ENCODE measurements around the gene PEAK1. TPM values are rescaled to one million over a fixed set of nuclear protein-coding genes. Genes with fewer than 3 reads are reported as not detected.

PEAK1 gene
- total RNA-seq, 4 donors from 2014 or later: 78.3 to 112 (median 95.2) TPM

DNA sequence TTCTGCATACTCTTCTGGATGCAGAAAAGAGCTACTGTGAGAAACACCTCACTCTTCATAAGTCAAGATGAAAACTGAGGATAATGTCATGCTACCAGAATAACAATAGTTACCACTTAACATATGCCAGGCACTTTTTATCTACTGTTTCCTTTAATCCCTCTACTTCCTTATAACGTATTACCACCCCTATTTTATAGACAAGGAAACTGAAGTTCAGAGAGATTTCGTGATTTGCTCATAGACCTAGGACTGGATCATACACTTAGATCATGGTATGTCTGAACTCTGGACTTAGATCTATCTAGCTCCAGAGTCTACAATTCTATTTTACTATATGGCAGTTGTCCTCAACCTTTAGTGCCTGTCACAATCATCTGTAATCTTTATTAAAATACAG is 193.3 kb downstream of the PEAK1 start:
- no peak overlapping the region for H3K27ac ChIP-seq
- H3K9me3 ChIP-seq: no peaks in the 10 kb centered on the region
- no peaks in the 10 kb centered on the region for H3K27me3 ChIP-seq
- no peak for DNase-seq (ENCODE audit: low spot score in 2 of 2)
- TF ChIP-seq POLR2A (IDR thresholded peaks at IDR 0.05) (no peak), EP300 (IDR thresholded peaks at IDR 0.05) (no peak)
- TF ChIP-seq, protein P1, sequence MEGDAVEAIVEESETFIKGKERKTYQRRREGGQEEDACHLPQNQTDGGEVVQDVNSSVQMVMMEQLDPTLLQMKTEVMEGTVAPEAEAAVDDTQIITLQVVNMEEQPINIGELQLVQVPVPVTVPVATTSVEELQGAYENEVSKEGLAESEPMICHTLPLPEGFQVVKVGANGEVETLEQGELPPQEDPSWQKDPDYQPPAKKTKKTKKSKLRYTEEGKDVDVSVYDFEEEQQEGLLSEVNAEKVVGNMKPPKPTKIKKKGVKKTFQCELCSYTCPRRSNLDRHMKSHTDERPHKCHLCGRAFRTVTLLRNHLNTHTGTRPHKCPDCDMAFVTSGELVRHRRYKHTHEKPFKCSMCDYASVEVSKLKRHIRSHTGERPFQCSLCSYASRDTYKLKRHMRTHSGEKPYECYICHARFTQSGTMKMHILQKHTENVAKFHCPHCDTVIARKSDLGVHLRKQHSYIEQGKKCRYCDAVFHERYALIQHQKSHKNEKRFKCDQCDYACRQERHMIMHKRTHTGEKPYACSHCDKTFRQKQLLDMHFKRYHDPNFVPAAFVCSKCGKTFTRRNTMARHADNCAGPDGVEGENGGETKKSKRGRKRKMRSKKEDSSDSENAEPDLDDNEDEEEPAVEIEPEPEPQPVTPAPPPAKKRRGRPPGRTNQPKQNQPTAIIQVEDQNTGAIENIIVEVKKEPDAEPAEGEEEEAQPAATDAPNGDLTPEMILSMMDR (IDR thresholded peaks at IDR 0.05): no peak
- H3K36me3 ChIP-seq: peaks cover 0 to 7% (median 0%) of the 10 kb centered on the region in 3 donors
- H3K4me1 ChIP-seq: peaks cover 0 to 45% (median 3%) of the 10 kb centered on the region in 4 donors
- no peak overlapping the region for H3K4me3 ChIP-seq
- 60 to 67% methylated on average over 2 of the region's 2 CpGs for WGBS, 2 donors

DNA sequence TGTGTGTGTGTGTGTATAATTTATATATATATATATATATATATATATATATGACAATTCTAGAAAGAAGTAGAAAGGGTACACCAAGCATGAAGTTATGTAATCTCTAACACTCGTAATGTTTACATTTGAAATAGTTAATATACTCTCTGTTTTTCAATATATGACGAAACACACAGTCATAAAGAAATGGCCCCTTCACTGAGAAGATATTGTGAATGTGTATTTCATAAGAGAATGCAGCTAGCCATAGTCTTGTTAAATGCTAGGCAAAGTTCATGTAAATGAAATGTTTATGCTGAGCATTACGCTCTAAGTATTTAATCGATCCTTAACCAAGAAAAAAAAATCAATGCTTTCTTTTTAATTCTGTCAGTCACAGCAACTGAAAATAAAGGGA is 194.3 kb downstream of the PEAK1 start:
- TF ChIP-seq, protein P1 (IDR thresholded peaks at IDR 0.05): no peak
- TF ChIP-seq EP300 (IDR thresholded peaks at IDR 0.05): no peak
- no peak for TF ChIP-seq POLR2A (IDR thresholded peaks at IDR 0.05)
- no peaks in the 10 kb centered on the region for H3K27me3 ChIP-seq
- no peak overlapping the region for H3K27ac ChIP-seq
- no peak for DNase-seq (ENCODE audit: low spot score in 2 of 2)
- H3K9me3 ChIP-seq: no peaks in the 10 kb centered on the region
- 67 to 68% methylated on average over 4 of the region's 4 CpGs for WGBS, 2 donors
- peaks cover 0 to 48% (median 3%) of the 10 kb centered on the region in 4 donors for H3K4me1 ChIP-seq
- no peak overlapping the region for H3K4me3 ChIP-seq
- peaks cover 0 to 7% (median 0%) of the 10 kb centered on the region in 3 donors for H3K36me3 ChIP-seq

DNA sequence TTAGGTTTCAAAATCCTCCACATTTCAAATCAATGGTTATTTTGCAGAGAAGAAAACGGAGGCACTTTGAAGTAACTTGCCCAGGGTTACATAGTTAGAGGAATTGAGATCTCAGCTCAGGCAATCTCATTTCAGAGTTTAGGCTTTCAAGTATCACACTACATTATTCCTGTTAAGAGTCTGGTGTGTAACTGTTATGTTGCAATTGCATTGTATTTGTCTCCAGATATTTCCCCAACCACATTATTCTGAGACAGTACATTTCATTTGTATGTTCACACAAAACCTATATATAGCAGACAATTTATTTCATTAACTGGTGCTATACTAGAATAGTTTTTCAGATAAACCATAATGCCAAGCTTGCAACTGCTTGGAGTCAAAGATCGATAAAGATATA is 194.8 kb downstream of the PEAK1 start:
- no peak overlapping the region for H3K4me3 ChIP-seq
- peaks cover 0 to 48% (median 3%) of the 10 kb centered on the region in 4 donors for H3K4me1 ChIP-seq
- peaks cover 0 to 5% (median 0%) of the 10 kb centered on the region in 3 donors for H3K36me3 ChIP-seq
- no peaks in the 10 kb centered on the region for H3K27me3 ChIP-seq
- WGBS, 2 donors: 87 to 96% methylated on average over 2 of the region's 2 CpGs
- no peak overlapping the region for H3K27ac ChIP-seq
- DNase-seq (ENCODE audit: low spot score in 2 of 2): no peak
- H3K9me3 ChIP-seq: no peaks in the 10 kb centered on the region
- TF ChIP-seq, protein P1 (IDR thresholded peaks at IDR 0.05): no peak
- TF ChIP-seq POLR2A (IDR thresholded peaks at IDR 0.05) (no peak), EP300 (IDR thresholded peaks at IDR 0.05) (no peak)

DNA sequence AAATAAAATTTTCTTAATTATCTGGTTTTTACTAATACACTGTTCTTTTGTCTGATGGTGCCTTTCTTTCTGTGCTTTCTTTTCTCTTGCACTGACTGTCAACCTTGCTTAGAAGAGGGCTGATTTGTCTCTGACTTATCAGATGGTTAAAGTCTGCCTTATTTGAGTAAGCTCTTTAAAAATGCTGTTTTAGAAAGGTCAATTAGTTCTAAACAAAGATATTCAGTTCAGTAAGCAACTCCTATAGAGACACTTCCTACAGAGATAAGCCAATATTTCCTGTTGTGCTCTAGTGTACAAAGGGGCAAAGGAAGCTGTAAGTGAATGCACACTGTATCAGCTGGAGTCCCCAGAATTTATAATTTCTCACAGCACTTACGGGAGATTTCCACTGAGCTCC is 195.6 kb downstream of the PEAK1 start:
- Histone ChIP-seq H3K9me3 (no peaks in the 10 kb centered on the region), H3K4me3 (no peak overlapping the region), H3K27me3 (no peaks in the 10 kb centered on the region), H3K27ac (no peak overlapping the region), H3K4me1 (peaks cover 0 to 48% (median 3%) of the 10 kb centered on the region in 4 donors), H3K36me3 (no peaks in the 10 kb centered on the region)
- DNase-seq (ENCODE audit: low spot score in 2 of 2): no peak
- WGBS, 2 donors: 70 to 77% methylated on average over 1 of the region's 1 CpG
- TF ChIP-seq, protein P1 (IDR thresholded peaks at IDR 0.05): no peak
- TF ChIP-seq EP300 (IDR thresholded peaks at IDR 0.05) (no peak), POLR2A (IDR thresholded peaks at IDR 0.05) (no peak)

DNA sequence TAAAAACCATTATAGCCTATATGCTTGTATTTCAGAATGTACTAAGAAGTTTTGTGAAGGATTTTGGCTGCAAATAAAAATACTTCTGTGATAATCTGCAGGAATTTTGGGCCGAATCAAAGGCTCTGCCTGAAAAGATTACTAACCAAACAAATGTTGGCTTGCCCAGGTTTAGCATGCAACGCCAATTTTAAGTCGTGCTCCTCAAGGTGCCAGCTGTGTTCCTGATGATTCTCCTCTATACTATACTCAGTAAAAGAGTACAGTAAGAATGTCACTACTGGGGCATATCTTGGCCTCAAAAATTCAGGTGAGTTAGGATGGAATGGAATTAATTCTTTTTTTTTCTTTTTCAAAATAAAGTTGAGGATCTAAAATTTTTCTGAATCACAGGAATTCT is 198.2 kb downstream of the PEAK1 start:
- no peaks in the 10 kb centered on the region for H3K9me3 ChIP-seq
- no peak overlapping the region for H3K27ac ChIP-seq
- H3K36me3 ChIP-seq: peaks cover 0 to 2% (median 0%) of the 10 kb centered on the region in 3 donors
- no peak for DNase-seq (ENCODE audit: low spot score in 2 of 2)
- no peak overlapping the region for H3K4me3 ChIP-seq
- TF ChIP-seq, protein P1 (IDR thresholded peaks at IDR 0.05): no peak
- TF ChIP-seq EP300 (IDR thresholded peaks at IDR 0.05) (no peak), POLR2A (IDR thresholded peaks at IDR 0.05) (no peak)
- no peaks in the 10 kb centered on the region for H3K27me3 ChIP-seq
- WGBS, 2 donors: 69 to 70% methylated on average over 3 of the region's 3 CpGs
- H3K4me1 ChIP-seq: peaks cover 0 to 44% (median 3%) of the 10 kb centered on the region in 4 donors
